ENCODE measurements around the gene RAB44. TPM values are rescaled to one million over a fixed set of nuclear protein-coding genes. Genes with fewer than 3 reads are reported as not detected.

RAB44 gene
- total RNA-seq, 1 experiment from 2014 or later = not detected

DNA sequence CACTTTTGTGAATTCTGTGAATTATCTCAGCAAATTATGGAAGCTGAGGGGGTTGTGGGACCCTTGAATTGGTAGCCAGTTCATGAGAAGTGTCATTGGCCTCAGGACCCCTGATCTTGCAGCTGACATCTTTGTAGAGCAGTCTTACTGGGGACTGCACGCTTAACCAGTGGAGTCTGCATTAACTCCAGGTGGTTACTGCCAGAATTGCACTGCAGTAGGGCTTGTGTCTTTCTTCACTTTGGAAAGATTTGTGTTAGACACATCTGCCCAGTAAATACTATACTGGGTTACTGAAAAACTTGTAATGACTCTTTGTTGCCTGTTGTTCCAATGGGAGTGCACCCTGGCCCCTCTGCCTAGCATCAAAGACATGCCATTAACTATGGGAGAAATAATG lies 40.4 kb upstream of the RAB44 start:
- no peak overlapping the region for H2BK20ac ChIP-seq (ENCODE audit: low read depth, low read length, poor library complexity, severe bottlenecking)
- H3K56ac ChIP-seq (ENCODE audit: insufficient read length, low read depth, low read length) = no peak overlapping the region
- no peak overlapping the region for H3K27ac ChIP-seq (ENCODE audit: insufficient read length, low read depth, low read length)
- no peak overlapping the region for H2BK15ac ChIP-seq (ENCODE audit: low read depth, low read length)
- H3K4me1 ChIP-seq (ENCODE audit: insufficient read depth, low read length) = no peaks in the 10 kb centered on the region
- H4K5ac ChIP-seq (ENCODE audit: insufficient read length, low read depth, low read length) = no peak overlapping the region
- Mint-ChIP-seq H3K36me3 (ENCODE audit: insufficient read depth in 1 of 3, low read depth in 3 of 3) (no peaks in the 10 kb centered on the region), H3K4me3 (no peak overlapping the region), H3K4me1 (peaks cover 6% of the 10 kb centered on the region in 2 experiments; a peak in 3 of 4 replicates), H3K27me3 (ENCODE audit: low read depth) (peaks cover 8% of the 10 kb centered on the region), H3K9me3 (no peaks in the 10 kb centered on the region), H3K27ac (no peak overlapping the region)
- H3K18ac ChIP-seq (ENCODE audit: insufficient read length, low read depth, low read length) = no peak overlapping the region
- no peak overlapping the region for H2BK120ac ChIP-seq (ENCODE audit: low read depth, low read length, poor library complexity, severe bottlenecking)
- H4K20me1 ChIP-seq (ENCODE audit: control insufficient read depth, insufficient read depth, insufficient read length) = no peaks in the 10 kb centered on the region
- TF ChIP-seq, protein P1, sequence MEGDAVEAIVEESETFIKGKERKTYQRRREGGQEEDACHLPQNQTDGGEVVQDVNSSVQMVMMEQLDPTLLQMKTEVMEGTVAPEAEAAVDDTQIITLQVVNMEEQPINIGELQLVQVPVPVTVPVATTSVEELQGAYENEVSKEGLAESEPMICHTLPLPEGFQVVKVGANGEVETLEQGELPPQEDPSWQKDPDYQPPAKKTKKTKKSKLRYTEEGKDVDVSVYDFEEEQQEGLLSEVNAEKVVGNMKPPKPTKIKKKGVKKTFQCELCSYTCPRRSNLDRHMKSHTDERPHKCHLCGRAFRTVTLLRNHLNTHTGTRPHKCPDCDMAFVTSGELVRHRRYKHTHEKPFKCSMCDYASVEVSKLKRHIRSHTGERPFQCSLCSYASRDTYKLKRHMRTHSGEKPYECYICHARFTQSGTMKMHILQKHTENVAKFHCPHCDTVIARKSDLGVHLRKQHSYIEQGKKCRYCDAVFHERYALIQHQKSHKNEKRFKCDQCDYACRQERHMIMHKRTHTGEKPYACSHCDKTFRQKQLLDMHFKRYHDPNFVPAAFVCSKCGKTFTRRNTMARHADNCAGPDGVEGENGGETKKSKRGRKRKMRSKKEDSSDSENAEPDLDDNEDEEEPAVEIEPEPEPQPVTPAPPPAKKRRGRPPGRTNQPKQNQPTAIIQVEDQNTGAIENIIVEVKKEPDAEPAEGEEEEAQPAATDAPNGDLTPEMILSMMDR (conservative IDR thresholded peaks at IDR 0.05) = no peak
- no peak overlapping the region for H3K4ac ChIP-seq (ENCODE audit: low read depth, low read length)
- H3K23ac ChIP-seq (ENCODE audit: insufficient read length, low read depth, low read length) = no peak overlapping the region
- no CpG with 5 or more reads among the region's 1 CpG for WGBS (ENCODE audit: extremely low coverage, insufficient read length, low lambda C conversion rate)
- DNase-seq = no peak
- H3K4me2 ChIP-seq (ENCODE audit: insufficient read depth, insufficient read length, low read length) = no peak overlapping the region
- no peak overlapping the region for H2AFZ ChIP-seq (ENCODE audit: low read length)
- no peaks in the 10 kb centered on the region for H3K79me1 ChIP-seq (ENCODE audit: insufficient read depth, low read depth, low read length, poor library complexity, severe bottlenecking)
- H2AK5ac ChIP-seq (ENCODE audit: insufficient read length, low read length) = no peak overlapping the region
- no peak overlapping the region for H2BK5ac ChIP-seq (ENCODE audit: insufficient read length, low read length)
- no peak overlapping the region for H4K91ac ChIP-seq (ENCODE audit: insufficient read length, low read depth, low read length)
- H3K9me3 ChIP-seq (ENCODE audit: control insufficient read depth, low read depth, low read length) = no peaks in the 10 kb centered on the region
- H2BK12ac ChIP-seq (ENCODE audit: insufficient read length, low read depth, low read length) = no peak overlapping the region
- no peaks in the 10 kb centered on the region for H3K27me3 ChIP-seq (ENCODE audit: insufficient read depth, low read length)
- no peaks in the 10 kb centered on the region for H3K79me2 ChIP-seq (ENCODE audit: insufficient read depth, low read length)
- no peak overlapping the region for H3T11ph ChIP-seq (ENCODE audit: low read length)
- H3K9ac ChIP-seq (ENCODE audit: extremely low read depth, insufficient read length, low read length) = no peak overlapping the region
- H3K14ac ChIP-seq (ENCODE audit: insufficient read depth, low read length) = no peak overlapping the region
- H4K8ac ChIP-seq (replicated peaks; ENCODE audit: insufficient read length, low read depth, low read length) = no peak overlapping the region
- H3K23me2 ChIP-seq (ENCODE audit: insufficient read length, low read depth, low read length, poor library complexity, severe bottlenecking) = no peaks in the 10 kb centered on the region
